Neural cell (in vitro differentiated cells): ENCODE data around the gene EXOC2.

Source experiments
- EP300 ChIP-seq: fragments of 450-650 bp; conservative IDR thresholded peaks from 2 replicates; pipeline ENCODE4 v1.6.1; 2014; ENCODE audit warnings: antibody characterized with exemption, mild to moderate bottlenecking, moderate library complexity; ENCODE audit not compliant: poor library complexity, severe bottlenecking
- EZH2 ChIP-seq: fragments of 200-600, 300-800 bp; shearing (Covaris generic), sonication (generic); IDR thresholded peaks from 2 replicates; pipeline ENCODE4 v1.6.1; 2014; ENCODE audit warnings: antibody characterized with exemption, low read length, borderline replicate concordance, mild to moderate bottlenecking; ENCODE audit not compliant: insufficient read depth, poor library complexity, severe bottlenecking
- MXI1 ChIP-seq: fragments of 450-650 bp; conservative IDR thresholded peaks from 2 replicates; pipeline ENCODE4 v1.6.1; 2014; ENCODE audit warnings: antibody characterized with exemption, mild to moderate bottlenecking; ENCODE audit not compliant: poor library complexity, severe bottlenecking
- POLR2AphosphoS5 ChIP-seq: IDR thresholded peaks from 2 replicates; pipeline ENCODE4 v1.6.1; 2012
- RAD21 ChIP-seq: fragments of 450-650 bp; conservative IDR thresholded peaks from 2 replicates; pipeline ENCODE4 v1.6.1; 2014; ENCODE audit warnings: antibody characterized with exemption, mild to moderate bottlenecking, moderate library complexity
- TF ChIP-seq, protein P1 (sequence below): fragments of 450-650 bp; IDR thresholded peaks from 2 replicates; pipeline ENCODE4 v1.5.1; 2014; ENCODE audit warnings: antibody characterized with exemption, mild to moderate bottlenecking, moderate library complexity; ENCODE audit not compliant: poor library complexity, severe bottlenecking

DNA sequence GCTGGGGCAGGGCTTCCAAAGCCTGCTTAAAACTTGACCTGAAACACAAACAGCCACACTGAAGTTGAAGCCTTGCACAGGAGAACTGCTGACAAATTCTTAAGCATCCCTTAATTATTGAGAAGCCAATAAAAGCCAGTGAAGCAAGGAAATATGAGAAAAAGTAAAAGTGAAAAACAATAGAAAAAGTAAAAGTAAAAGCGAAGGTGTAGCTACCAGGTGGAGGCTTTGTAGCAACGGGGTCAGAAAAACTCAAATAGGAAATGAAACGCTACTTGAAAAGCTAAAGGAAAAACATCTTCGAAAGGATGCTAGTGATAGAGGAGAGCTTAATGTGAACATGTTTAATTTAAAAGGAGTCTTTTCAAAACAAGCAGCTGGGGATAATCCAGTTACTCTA, 203.9 kb downstream of the EXOC2 start:
- TF ChIP-seq, protein P1, sequence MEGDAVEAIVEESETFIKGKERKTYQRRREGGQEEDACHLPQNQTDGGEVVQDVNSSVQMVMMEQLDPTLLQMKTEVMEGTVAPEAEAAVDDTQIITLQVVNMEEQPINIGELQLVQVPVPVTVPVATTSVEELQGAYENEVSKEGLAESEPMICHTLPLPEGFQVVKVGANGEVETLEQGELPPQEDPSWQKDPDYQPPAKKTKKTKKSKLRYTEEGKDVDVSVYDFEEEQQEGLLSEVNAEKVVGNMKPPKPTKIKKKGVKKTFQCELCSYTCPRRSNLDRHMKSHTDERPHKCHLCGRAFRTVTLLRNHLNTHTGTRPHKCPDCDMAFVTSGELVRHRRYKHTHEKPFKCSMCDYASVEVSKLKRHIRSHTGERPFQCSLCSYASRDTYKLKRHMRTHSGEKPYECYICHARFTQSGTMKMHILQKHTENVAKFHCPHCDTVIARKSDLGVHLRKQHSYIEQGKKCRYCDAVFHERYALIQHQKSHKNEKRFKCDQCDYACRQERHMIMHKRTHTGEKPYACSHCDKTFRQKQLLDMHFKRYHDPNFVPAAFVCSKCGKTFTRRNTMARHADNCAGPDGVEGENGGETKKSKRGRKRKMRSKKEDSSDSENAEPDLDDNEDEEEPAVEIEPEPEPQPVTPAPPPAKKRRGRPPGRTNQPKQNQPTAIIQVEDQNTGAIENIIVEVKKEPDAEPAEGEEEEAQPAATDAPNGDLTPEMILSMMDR = no peak
- no peak for TF ChIP-seq MXI1
- no peak for TF ChIP-seq POLR2AphosphoS5
- no peak for TF ChIP-seq EZH2
- no peak for TF ChIP-seq RAD21
- no peak for TF ChIP-seq EP300
